ENCODE measurements around the gene IRF1. TPM values are rescaled to one million over a fixed set of nuclear protein-coding genes. Genes with fewer than 3 reads are reported as not detected.

IRF1 gene
- total RNA-seq, 1 donor from 2014 or later = 1.2 TPM

DNA sequence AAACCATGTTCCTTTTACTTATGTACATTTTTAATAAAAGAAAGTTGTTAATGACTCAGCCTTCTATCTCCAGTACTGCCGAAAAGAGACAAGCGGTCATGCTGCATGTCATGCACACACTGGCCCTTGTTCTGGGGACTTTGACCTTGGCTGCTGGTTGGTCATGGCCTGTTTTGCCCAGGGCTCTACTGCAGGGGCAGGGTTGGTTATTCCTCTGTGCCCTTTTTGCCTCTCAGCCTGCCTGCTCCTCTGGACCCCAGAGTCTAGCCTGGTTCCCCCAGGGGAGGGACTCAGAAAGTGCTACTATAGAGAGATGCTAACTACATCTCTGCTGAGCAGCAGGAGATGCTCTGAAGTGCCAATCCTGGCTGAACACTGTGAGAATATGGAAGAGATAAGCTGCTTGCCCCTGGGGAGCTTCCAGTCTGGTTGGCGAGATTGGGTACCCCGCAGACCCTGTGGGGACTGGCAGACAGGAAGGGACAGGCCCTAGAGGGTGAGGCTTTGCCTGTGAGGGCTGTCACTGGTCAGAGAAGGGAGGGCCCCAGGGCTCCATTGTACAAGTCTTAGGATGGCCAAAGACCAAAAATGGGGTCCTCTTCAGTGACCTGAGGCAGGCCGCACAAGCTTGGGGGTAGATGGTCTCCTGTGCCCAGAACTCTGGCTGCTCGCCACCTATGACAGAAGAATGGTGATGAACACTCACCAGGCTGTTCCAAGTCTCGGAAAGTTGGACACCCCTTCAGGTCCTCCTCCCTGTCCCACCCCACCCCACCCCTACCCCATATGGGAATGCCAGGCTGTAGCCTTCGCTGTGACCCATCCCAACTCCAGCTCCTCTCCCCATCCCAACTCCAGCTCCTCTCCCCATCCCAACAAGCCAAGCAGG lies 14.3 kb downstream of the IRF1 start:
- FAIRE-seq = no peak
- no peak for DNase-seq (ENCODE audit: low spot score in 2 of 2)

DNA sequence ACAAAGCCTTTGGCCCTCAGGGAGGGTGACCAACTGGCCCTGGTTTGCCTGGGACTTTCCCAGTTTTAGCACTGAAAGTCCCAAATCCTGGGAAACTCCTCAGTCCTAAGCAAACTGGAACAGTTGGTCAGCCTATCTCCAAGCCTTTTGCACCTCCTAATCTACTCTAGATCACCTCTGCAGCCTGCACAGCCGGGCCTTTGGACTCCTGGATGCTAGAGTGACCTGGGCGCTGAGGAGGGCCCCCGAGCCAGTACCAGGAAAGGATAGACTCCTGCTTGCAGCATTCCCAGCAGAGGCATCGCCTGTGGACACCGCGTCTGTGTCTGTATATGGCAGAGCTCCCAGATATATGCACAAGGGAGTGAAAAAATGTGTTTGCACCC lies 15.1 kb downstream of the IRF1 start:
- no peak for DNase-seq (ENCODE audit: low spot score in 2 of 2)
- no peak for FAIRE-seq

- FAIRE-seq (no peak), DNase-seq (ENCODE audit: low spot score in 2 of 2) (no peak)
These were observed 15.6 kb downstream of the IRF1 start for GRCh38 chr5:132474881-132475496.

GRCh38 chr5:132474131-132474723 lies 16.3 kb downstream of the IRF1 start:
- FAIRE-seq = no peak
- no peak for DNase-seq (ENCODE audit: low spot score in 2 of 2)

DNA sequence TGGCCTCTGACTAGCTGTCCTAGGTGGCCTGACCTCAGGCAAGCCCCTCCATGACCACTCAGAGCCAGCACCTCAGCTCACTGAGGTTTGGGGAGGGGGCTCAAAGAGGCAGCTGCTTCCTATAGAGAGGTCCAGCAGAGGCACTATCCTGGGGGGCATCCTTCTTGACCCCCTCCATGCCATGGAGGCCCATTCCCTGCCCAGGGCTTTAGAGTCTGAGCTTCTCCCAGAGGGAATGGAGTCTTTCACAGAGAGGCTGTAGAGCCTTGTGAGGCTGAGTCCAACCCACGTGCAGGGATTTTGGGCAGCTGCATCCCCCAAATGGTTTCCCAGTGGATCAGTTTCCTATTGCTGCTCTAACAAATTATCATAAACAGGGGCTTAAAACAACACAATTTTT lies 16.9 kb downstream of the IRF1 start:
- FAIRE-seq = no peak
- no peak for DNase-seq (ENCODE audit: low spot score in 2 of 2)

- FAIRE-seq = no peak
- DNase-seq (ENCODE audit: low spot score in 2 of 2) = no peak
These were observed 17.5 kb downstream of the IRF1 start for GRCh38 chr5:132473019-132473531.

- no peak for DNase-seq (ENCODE audit: low spot score in 2 of 2)
- no peak for FAIRE-seq
These were observed 18.1 kb downstream of the IRF1 start for GRCh38 chr5:132472431-132472830.

GRCh38 chr5:132471944-132472343 lies 18.6 kb downstream of the IRF1 start:
- FAIRE-seq = no peak
- DNase-seq (ENCODE audit: low spot score in 2 of 2) = no peak

GRCh38 chr5:132471151-132471907 lies 19.2 kb downstream of the IRF1 start:
- FAIRE-seq (no peak), DNase-seq (ENCODE audit: low spot score in 2 of 2) (no peak)

GRCh38 chr5:132470596-132470995 lies 20.0 kb downstream of the IRF1 start:
- DNase-seq (ENCODE audit: low spot score in 2 of 2) (no peak), FAIRE-seq (no peak)

GRCh38 chr5:132470010-132470392 lies 20.6 kb downstream of the IRF1 start:
- FAIRE-seq (no peak), DNase-seq (ENCODE audit: low spot score in 2 of 2) (no peak)

- DNase-seq (ENCODE audit: low spot score in 2 of 2) (no peak), FAIRE-seq (no peak)
These were observed 21.1 kb downstream of the IRF1 start for GRCh38 chr5:132469380-132470009.

DNA sequence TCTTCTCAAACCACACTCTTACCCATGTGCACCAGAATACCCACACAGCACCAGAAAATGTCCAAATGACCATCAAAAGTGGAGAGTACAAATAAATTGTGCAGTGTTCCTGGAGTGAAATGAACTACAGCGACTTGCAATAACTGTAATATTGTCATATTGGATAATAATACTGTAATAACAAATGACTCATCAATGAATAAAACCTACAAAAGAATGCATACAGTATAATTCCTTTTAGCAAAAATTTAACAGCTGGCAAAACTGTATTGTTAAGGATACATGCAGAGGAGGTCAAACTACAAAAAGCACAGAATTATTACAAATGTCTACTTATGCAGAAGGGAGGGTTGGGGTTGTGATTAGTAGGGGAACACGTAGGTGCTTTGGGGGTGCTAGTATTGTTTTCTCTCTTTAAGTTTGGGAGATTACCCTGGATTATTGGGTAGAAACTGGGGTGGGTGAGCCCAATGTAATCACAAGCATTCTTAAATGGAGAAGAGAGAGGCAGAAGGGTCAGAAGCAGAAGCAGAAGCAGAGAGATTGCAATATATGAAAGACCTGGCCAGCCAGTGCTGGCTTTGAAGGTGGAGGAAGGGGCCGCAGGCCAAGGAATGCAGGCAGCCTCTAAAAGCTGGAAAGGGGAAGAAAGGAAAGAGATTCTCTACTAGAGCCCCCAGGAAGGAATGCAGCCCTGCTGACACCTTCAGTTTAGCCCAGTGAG lies 21.8 kb downstream of the IRF1 start:
- FAIRE-seq (no peak), DNase-seq (ENCODE audit: low spot score in 2 of 2) (no peak)

- FAIRE-seq = no peak
These were observed 23.1 kb downstream of the IRF1 start for GRCh38 chr5:132467287-132467984.

DNA sequence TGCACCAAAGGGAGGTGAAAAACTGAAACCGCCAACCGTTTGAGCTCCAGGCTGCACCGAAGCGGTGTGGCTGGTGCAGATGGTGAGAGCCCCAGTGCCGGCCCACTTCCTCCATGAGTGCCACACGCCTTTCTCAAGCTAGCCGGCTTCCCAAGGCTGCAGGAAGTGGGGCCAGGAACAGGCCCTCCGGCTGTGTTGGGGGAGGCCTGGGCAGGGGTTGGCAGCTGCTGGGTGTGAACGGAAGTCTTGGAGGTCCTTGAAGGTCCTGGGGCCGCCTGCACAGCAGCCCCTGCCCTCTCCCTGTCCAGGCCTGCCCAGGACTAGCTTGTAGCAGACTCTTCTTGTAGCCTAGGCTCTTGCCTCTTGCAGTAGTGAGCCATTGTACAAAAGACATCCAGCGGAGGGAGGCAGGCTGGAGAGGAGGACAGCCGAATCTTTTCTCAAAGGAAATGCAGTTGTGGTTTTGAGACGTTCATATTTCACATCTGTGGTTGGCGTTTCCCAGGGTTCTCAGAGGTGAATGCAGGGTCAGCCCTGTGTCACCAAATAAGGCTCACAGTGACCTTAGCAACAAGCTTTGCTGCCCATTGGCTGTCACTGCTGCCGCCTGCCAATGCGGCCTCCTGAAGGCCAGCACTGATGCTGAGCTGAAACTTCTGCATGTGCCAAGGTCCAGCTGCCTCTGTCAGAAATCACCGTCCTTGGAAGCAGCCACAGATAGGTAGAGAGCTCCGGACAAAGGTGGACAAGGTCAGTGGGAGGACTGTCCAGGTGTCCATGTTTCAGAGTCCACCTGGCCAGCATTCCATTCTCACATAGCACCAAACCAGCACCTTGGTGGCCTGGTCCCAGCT lies 23.9 kb downstream of the IRF1 start:
- FAIRE-seq (no peak), DNase-seq (ENCODE audit: low spot score in 2 of 2) (no peak)

More at GRCh38 chr5:132467287-132467984, 23.1 kb downstream of the IRF1 start:
- DNase-seq (ENCODE audit: low spot score in 2 of 2) = no peak

- FAIRE-seq (no peak), DNase-seq (ENCODE audit: low spot score in 2 of 2) (no peak)
These were observed 25.4 kb downstream of the IRF1 start for GRCh38 chr5:132465059-132465707.

- DNase-seq (ENCODE audit: low spot score in 2 of 2) = no peak
- no peak for FAIRE-seq
These were observed 26.2 kb downstream of the IRF1 start for GRCh38 chr5:132464156-132464939.
